ENCODE results near the gene PGAP6. TPM values are rescaled to one million over a fixed set of nuclear protein-coding genes. Genes with fewer than 3 reads are reported as not detected.

Gene PGAP6
- total and polyA plus RNA-seq, 2 of the 13 experiments (the other 11 are each of a cell fraction or from before 2014, with no cell fraction given): 52.7 to 136 TPM

GRCh38 chr16:352547-353403 is 29.0 kb downstream of the PGAP6 start, which contains the start of gene AXIN1 (continued):
- TF ChIP-seq NONO (IDR thresholded peaks at IDR 0.05) (no peak), NONO (CRISPR knock-in tag; conservative IDR thresholded peaks at IDR 0.05) (peak; percentile 65; the same call in 1 of the 2 replicates), ZNF737 (CRISPR knock-in tag; IDR thresholded peaks at IDR 0.05; ENCODE audit: borderline replicate concordance) (no peak), TARDBP (CRISPR knock-in tag; IDR thresholded peaks at IDR 0.05) (no peak), STAT5B (CRISPR knock-in tag; IDR thresholded peaks at IDR 0.05) (no peak), DRAP1 (CRISPR knock-in tag; IDR thresholded peaks at IDR 0.05) (peak; percentile 73), PHF5A (CRISPR knock-in tag; IDR thresholded peaks at IDR 0.05; ENCODE audit: low read depth, unreplicated experiment) (no peak), RFX5 (IDR thresholded peaks at IDR 0.05; ENCODE audit: low read depth, low read length) (no peak), ZNF883 (CRISPR knock-in tag; IDR thresholded peaks at IDR 0.05; ENCODE audit: not compliant biosample characterization) (no peak), GFI1 (CRISPR knock-in tag; IDR thresholded peaks at IDR 0.05; ENCODE audit: borderline replicate concordance) (no peak), ELF3 (CRISPR knock-in tag; IDR thresholded peaks at IDR 0.05) (peak; percentile 33; the same call in 1 of the 2 replicates), TGIF2 (CRISPR knock-in tag; IDR thresholded peaks at IDR 0.05) (no peak), HNRNPUL1 (IDR thresholded peaks at IDR 0.05; ENCODE audit: low read depth, low read length) (no peak), ZNF747 (CRISPR knock-in tag; IDR thresholded peaks at IDR 0.05; ENCODE audit: borderline replicate concordance) (no peak), MTA3 (CRISPR knock-in tag; IDR thresholded peaks at IDR 0.05) (no peak), NCOR1 (IDR thresholded peaks at IDR 0.05; ENCODE audit: borderline replicate concordance, low read length) (no peak), ZNF772 (CRISPR knock-in tag; IDR thresholded peaks at IDR 0.05) (peak; percentile 73; the same call in 1 of the 2 replicates), TBX2 (CRISPR knock-in tag; IDR thresholded peaks at IDR 0.05; ENCODE audit: borderline replicate concordance) (peak; percentile 91; the same call in 1 of the 2 replicates), KLF16 (CRISPR knock-in tag; IDR thresholded peaks at IDR 0.05) (peak in 1 of 2 experiments; percentile 69; a peak in 2 of 4 replicates), TFE3 (CRISPR knock-in tag; IDR thresholded peaks at IDR 0.05) (0 out of 2 replicates have a peak, but pooled peaks have one; percentile 12)
- TF ChIP-seq, protein P1, sequence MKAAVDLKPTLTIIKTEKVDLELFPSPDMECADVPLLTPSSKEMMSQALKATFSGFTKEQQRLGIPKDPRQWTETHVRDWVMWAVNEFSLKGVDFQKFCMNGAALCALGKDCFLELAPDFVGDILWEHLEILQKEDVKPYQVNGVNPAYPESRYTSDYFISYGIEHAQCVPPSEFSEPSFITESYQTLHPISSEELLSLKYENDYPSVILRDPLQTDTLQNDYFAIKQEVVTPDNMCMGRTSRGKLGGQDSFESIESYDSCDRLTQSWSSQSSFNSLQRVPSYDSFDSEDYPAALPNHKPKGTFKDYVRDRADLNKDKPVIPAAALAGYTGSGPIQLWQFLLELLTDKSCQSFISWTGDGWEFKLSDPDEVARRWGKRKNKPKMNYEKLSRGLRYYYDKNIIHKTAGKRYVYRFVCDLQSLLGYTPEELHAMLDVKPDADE (CRISPR knock-in tag; IDR thresholded peaks at IDR 0.05): no peak
- TF ChIP-seq, protein P2, sequence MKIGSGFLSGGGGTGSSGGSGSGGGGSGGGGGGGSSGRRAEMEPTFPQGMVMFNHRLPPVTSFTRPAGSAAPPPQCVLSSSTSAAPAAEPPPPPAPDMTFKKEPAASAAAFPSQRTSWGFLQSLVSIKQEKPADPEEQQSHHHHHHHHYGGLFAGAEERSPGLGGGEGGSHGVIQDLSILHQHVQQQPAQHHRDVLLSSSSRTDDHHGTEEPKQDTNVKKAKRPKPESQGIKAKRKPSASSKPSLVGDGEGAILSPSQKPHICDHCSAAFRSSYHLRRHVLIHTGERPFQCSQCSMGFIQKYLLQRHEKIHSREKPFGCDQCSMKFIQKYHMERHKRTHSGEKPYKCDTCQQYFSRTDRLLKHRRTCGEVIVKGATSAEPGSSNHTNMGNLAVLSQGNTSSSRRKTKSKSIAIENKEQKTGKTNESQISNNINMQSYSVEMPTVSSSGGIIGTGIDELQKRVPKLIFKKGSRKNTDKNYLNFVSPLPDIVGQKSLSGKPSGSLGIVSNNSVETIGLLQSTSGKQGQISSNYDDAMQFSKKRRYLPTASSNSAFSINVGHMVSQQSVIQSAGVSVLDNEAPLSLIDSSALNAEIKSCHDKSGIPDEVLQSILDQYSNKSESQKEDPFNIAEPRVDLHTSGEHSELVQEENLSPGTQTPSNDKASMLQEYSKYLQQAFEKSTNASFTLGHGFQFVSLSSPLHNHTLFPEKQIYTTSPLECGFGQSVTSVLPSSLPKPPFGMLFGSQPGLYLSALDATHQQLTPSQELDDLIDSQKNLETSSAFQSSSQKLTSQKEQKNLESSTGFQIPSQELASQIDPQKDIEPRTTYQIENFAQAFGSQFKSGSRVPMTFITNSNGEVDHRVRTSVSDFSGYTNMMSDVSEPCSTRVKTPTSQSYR (CRISPR knock-in tag; IDR thresholded peaks at IDR 0.05; ENCODE audit: borderline replicate concordance): no peak
- TF ChIP-seq, protein P3, sequence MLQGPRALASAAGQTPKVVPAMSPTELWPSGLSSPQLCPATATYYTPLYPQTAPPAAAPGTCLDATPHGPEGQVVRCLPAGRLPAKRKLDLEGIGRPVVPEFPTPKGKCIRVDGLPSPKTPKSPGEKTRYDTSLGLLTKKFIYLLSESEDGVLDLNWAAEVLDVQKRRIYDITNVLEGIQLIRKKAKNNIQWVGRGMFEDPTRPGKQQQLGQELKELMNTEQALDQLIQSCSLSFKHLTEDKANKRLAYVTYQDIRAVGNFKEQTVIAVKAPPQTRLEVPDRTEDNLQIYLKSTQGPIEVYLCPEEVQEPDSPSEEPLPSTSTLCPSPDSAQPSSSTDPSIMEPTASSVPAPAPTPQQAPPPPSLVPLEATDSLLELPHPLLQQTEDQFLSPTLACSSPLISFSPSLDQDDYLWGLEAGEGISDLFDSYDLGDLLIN (CRISPR knock-in tag; IDR thresholded peaks at IDR 0.05; ENCODE audit: borderline replicate concordance): no peak
